ENCODE measurements around the gene LGALS4. TPM values are rescaled to one million over a fixed set of nuclear protein-coding genes. Genes with fewer than 3 reads are reported as not detected.

The LGALS4 gene
- total and polyA plus RNA-seq, 9 of the 15 experiments (the other 6 are each of a cell fraction or from before 2014, with no cell fraction given) = 0.08 to 1.1 (median 0.30) TPM; not detected in 3

DNA sequence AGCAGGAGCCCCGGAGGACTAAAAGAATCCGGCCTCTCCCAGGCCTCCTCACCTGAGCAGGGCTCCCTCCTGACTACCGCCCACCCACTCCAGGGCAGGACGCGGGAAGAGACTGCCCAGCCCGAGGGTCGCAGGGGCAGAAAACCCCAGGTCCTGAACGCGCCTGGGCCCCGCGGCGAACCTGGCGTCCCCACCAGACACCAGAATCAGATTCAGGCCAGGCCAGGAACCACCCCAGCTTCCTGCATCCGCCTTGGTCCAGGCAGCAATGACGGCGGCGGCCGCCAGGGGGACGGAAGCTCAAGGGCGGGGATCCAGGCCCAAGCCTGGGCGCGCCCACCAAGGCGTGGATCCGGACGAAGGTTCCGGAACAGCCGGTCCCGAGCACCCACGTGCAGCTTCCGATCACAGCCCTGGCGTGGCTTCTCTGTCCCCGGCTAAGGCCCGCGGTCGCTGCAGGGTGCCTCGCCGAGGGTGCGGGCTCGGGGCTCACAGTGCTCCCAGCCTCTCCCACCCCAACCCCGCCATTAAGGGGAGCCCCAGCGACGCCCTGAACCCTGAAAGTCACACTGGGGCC lies 43.0 kb downstream of the LGALS4 start (continued):
- TF ChIP-seq, protein P1, sequence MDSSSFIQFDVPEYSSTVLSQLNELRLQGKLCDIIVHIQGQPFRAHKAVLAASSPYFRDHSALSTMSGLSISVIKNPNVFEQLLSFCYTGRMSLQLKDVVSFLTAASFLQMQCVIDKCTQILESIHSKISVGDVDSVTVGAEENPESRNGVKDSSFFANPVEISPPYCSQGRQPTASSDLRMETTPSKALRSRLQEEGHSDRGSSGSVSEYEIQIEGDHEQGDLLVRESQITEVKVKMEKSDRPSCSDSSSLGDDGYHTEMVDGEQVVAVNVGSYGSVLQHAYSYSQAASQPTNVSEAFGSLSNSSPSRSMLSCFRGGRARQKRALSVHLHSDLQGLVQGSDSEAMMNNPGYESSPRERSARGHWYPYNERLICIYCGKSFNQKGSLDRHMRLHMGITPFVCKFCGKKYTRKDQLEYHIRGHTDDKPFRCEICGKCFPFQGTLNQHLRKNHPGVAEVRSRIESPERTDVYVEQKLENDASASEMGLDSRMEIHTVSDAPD (CRISPR knock-in tag; IDR thresholded peaks at IDR 0.05) = no peak
- 0 out of 2 replicates have a peak, but pooled peaks have one; percentile 21 for TF ChIP-seq RBFOX2 (IDR thresholded peaks at IDR 0.05; ENCODE audit: low read depth, low read length)
- TF ChIP-seq, protein P2, sequence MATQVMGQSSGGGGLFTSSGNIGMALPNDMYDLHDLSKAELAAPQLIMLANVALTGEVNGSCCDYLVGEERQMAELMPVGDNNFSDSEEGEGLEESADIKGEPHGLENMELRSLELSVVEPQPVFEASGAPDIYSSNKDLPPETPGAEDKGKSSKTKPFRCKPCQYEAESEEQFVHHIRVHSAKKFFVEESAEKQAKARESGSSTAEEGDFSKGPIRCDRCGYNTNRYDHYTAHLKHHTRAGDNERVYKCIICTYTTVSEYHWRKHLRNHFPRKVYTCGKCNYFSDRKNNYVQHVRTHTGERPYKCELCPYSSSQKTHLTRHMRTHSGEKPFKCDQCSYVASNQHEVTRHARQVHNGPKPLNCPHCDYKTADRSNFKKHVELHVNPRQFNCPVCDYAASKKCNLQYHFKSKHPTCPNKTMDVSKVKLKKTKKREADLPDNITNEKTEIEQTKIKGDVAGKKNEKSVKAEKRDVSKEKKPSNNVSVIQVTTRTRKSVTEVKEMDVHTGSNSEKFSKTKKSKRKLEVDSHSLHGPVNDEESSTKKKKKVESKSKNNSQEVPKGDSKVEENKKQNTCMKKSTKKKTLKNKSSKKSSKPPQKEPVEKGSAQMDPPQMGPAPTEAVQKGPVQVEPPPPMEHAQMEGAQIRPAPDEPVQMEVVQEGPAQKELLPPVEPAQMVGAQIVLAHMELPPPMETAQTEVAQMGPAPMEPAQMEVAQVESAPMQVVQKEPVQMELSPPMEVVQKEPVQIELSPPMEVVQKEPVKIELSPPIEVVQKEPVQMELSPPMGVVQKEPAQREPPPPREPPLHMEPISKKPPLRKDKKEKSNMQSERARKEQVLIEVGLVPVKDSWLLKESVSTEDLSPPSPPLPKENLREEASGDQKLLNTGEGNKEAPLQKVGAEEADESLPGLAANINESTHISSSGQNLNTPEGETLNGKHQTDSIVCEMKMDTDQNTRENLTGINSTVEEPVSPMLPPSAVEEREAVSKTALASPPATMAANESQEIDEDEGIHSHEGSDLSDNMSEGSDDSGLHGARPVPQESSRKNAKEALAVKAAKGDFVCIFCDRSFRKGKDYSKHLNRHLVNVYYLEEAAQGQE (IDR thresholded peaks at IDR 0.05; ENCODE audit: borderline replicate concordance) = peak; percentile 30; the same call in 1 of the 2 replicates
- TF ChIP-seq, protein P2 (CRISPR knock-in tag; IDR thresholded peaks at IDR 0.05; ENCODE audit: low read depth) = no peak
